H1 (cell line): ENCODE data around the gene RASAL2. TPM values are rescaled to one million over a fixed set of nuclear protein-coding genes. Genes with fewer than 3 reads are reported as not detected.

ENCODE experiments used
- BRCA1 ChIP-seq: IDR thresholded peaks from 2 replicates; pipeline ENCODE4 v1.6.1; 2012; ENCODE audit warnings: low read depth, low read length, improper control_type of control experiment
- CBX5 ChIP-seq: fragments of 300-800, 300-1000 bp; sonication (generic); IDR thresholded peaks from 2 replicates; pipeline ENCODE4 v1.7.1; 2016; ENCODE audit warnings: antibody characterized with exemption, low read length, low read depth
- RFX5 ChIP-seq: IDR thresholded peaks from 2 replicates; pipeline ENCODE4 v1.6.1; 2011; ENCODE audit warnings: low read depth, low read length, improper control_type of control experiment, borderline replicate concordance
- RXRA ChIP-seq: IDR thresholded peaks from 2 replicates; pipeline ENCODE4 v1.6.1; 2011; ENCODE audit warnings: low read depth, mild to moderate bottlenecking, low read length, moderate library complexity; ENCODE audit not compliant: insufficient read depth
- SAP30 ChIP-seq: fragments of 300-600 bp; sonication (generic); IDR thresholded peaks from 2 replicates; pipeline ENCODE4 v1.7.1; 2012; ENCODE audit warnings: low read length, moderate library complexity, mild to moderate bottlenecking, inconsistent platforms; ENCODE audit not compliant: insufficient read depth, insufficient replicate concordance
- SP4 ChIP-seq: IDR thresholded peaks from 2 replicates; pipeline ENCODE4 v1.6.1; 2012; ENCODE audit warnings: low read length, inconsistent platforms
- TCF12 ChIP-seq: IDR thresholded peaks from 2 replicates; pipeline ENCODE4 v1.6.1; 2011; ENCODE audit warnings: low read depth, mild to moderate bottlenecking, low read length
- polyA plus RNA-seq, 7 experiments: library from polyadenylated mRNA; depleted of rRNA in 3 of 7; stranded (reverse) in 5 of 7; unstranded in 2 of 7; fragments of >200 nt in 5 of 7; fragments of 200-250 nt in 2 of 7; gene quantifications; 1 replicate in 5 of 7; 2 replicates in 1 of 7; 4 replicates in 1 of 7; pipeline versions ENCODE4 v1.2.1 to v1.2.3, GENCODE V29; 2011 to 2013; ENCODE audit warnings: missing spikeins in 2 of 7, mixed read lengths in 2 of 7
- total RNA-seq: library from RNA; stranded (reverse); fragmentation: NEBNext Ultra II Directional; extraction: Animal tissue kit (Norgen Biotek cat#: 25700); gene quantifications from 2 replicates; pipeline ENCODE4 v1.2.1, GENCODE V29; 2021

The RASAL2 gene
- total and polyA plus RNA-seq, 2 of the 8 experiments (the other 6 are each of a cell fraction or from before 2014, with no cell fraction given) = 15.9 to 32.5 TPM

GRCh38 chr1:178091986-178092745, 1.7 kb upstream of the RASAL2 start (continued):
- TF ChIP-seq TCF12 (no peak), RFX5 (no peak), BRCA1 (no peak), SP4 (no peak), SAP30 (no peak), RXRA (no peak), CBX5 (no peak)
